Mononuclear cell (primary cell): ENCODE results near the gene ZNF343. TPM values are rescaled to one million over a fixed set of nuclear protein-coding genes. Genes with fewer than 3 reads are reported as not detected.

Source experiments
- H3K27me3 ChIP-seq: 2 replicates; pipeline ENCODE4 v1.6.0; 2011; ENCODE audit warnings: low read length, control low read depth; ENCODE audit not compliant: insufficient read depth
- H3K4me1 ChIP-seq: 2 replicates; pipeline ENCODE4 v1.5.1; 2011; ENCODE audit warnings: mild to moderate bottlenecking, low read length, control low read depth; ENCODE audit not compliant: insufficient read depth
- H3K4me3 ChIP-seq: 2 replicates; pipeline ENCODE4 v1.5.1; 2011; ENCODE audit warnings: mild to moderate bottlenecking, low read length, moderate library complexity
- H3K9me3 ChIP-seq: 2 replicates; pipeline ENCODE4 v1.5.1; 2011; ENCODE audit warnings: low read depth, mild to moderate bottlenecking, control low read depth, low read length
- total RNA-seq: library from RNA; depleted of rRNA; stranded (reverse); fragments of >200 nt; gene quantifications from one replicate; pipeline ENCODE4 v1.2.3, GENCODE V29; 2012

The ZNF343 gene
- total RNA-seq, 1 donor = 3.1 TPM

- Histone ChIP-seq H3K4me3 (no peak overlapping the region), H3K9me3 (no peaks in the 10 kb centered on the region), H3K4me1 (peaks cover 20% of the 10 kb centered on the region), H3K27me3 (no peaks in the 10 kb centered on the region)
These were observed 41.3 kb downstream of the ZNF343 start for GRCh38 chr20:2467412-2467811.

GRCh38 chr20:2465100-2465499 lies 43.6 kb downstream of the ZNF343 start:
- no peaks in the 10 kb centered on the region for H3K27me3 ChIP-seq
- no peak overlapping the region for H3K4me3 ChIP-seq
- no peaks in the 10 kb centered on the region for H3K9me3 ChIP-seq
- H3K4me1 ChIP-seq = peaks cover 16% of the 10 kb centered on the region

- no peaks in the 10 kb centered on the region for H3K27me3 ChIP-seq
- H3K9me3 ChIP-seq = no peaks in the 10 kb centered on the region
- H3K4me1 ChIP-seq = peaks cover 5% of the 10 kb centered on the region
- no peak overlapping the region for H3K4me3 ChIP-seq
These were observed 44.9 kb downstream of the ZNF343 start for GRCh38 chr20:2463616-2464365.

GRCh38 chr20:2462484-2462883 lies 46.2 kb downstream of the ZNF343 start:
- no peaks in the 10 kb centered on the region for H3K27me3 ChIP-seq
- H3K4me1 ChIP-seq = no peaks in the 10 kb centered on the region
- H3K9me3 ChIP-seq = no peaks in the 10 kb centered on the region
- no peak overlapping the region for H3K4me3 ChIP-seq

- H3K9me3 ChIP-seq = no peaks in the 10 kb centered on the region
- H3K4me3 ChIP-seq = no peak overlapping the region
- no peaks in the 10 kb centered on the region for H3K4me1 ChIP-seq
- H3K27me3 ChIP-seq = no peaks in the 10 kb centered on the region
These were observed 47.8 kb downstream of the ZNF343 start for GRCh38 chr20:2460752-2461424.

GRCh38 chr20:2459981-2460751 lies 48.5 kb downstream of the ZNF343 start:
- Histone ChIP-seq H3K9me3 (no peaks in the 10 kb centered on the region), H3K27me3 (no peaks in the 10 kb centered on the region), H3K4me1 (no peaks in the 10 kb centered on the region), H3K4me3 (no peak overlapping the region)

GRCh38 chr20:2458919-2459499 lies 49.7 kb downstream of the ZNF343 start:
- H3K27me3 ChIP-seq = no peaks in the 10 kb centered on the region
- no peaks in the 10 kb centered on the region for H3K9me3 ChIP-seq
- no peak overlapping the region for H3K4me3 ChIP-seq
- H3K4me1 ChIP-seq = no peaks in the 10 kb centered on the region

GRCh38 chr20:2455771-2456497 lies 52.8 kb downstream of the ZNF343 start:
- no peak overlapping the region for H3K4me3 ChIP-seq
- no peaks in the 10 kb centered on the region for H3K9me3 ChIP-seq
- no peaks in the 10 kb centered on the region for H3K27me3 ChIP-seq
- H3K4me1 ChIP-seq = no peaks in the 10 kb centered on the region

- H3K4me3 ChIP-seq = no peak overlapping the region
- no peaks in the 10 kb centered on the region for H3K9me3 ChIP-seq
- no peaks in the 10 kb centered on the region for H3K4me1 ChIP-seq
- no peaks in the 10 kb centered on the region for H3K27me3 ChIP-seq
These were observed 54.9 kb downstream of the ZNF343 start for GRCh38 chr20:2453792-2454191.

- no peak overlapping the region for H3K4me3 ChIP-seq
These were observed 56.6 kb downstream of the ZNF343 start for GRCh38 chr20:2451939-2452732.

GRCh38 chr20:2451422-2451821 lies 57.3 kb downstream of the ZNF343 start:
- H3K4me3 ChIP-seq = no peak overlapping the region
- H3K9me3 ChIP-seq = no peaks in the 10 kb centered on the region
- no peaks in the 10 kb centered on the region for H3K4me1 ChIP-seq
- no peaks in the 10 kb centered on the region for H3K27me3 ChIP-seq

More at GRCh38 chr20:2451939-2452732, 56.6 kb downstream of the ZNF343 start:
- Histone ChIP-seq H3K9me3 (no peaks in the 10 kb centered on the region), H3K4me1 (no peaks in the 10 kb centered on the region), H3K27me3 (no peaks in the 10 kb centered on the region)

- Histone ChIP-seq H3K4me3 (no peak overlapping the region), H3K9me3 (no peaks in the 10 kb centered on the region), H3K4me1 (no peaks in the 10 kb centered on the region), H3K27me3 (peaks cover 2% of the 10 kb centered on the region)
These were observed 59.3 kb downstream of the ZNF343 start for GRCh38 chr20:2449386-2449785.

- H3K27me3 ChIP-seq = peaks cover 2% of the 10 kb centered on the region
- no peaks in the 10 kb centered on the region for H3K4me1 ChIP-seq
- H3K9me3 ChIP-seq = no peaks in the 10 kb centered on the region
- no peak overlapping the region for H3K4me3 ChIP-seq
These were observed 61.9 kb downstream of the ZNF343 start for GRCh38 chr20:2446845-2447244.
